Type B pancreatic cell (in vitro differentiated cells): ENCODE results near the gene FBXO7. TPM values are rescaled to one million over a fixed set of nuclear protein-coding genes. Genes with fewer than 3 reads are reported as not detected.

Experiments
- DNase-seq: peaks from one replicate; pipeline ENCODE4 v3.0.0; 2021; ENCODE audit warnings: mixed read lengths; ENCODE audit not compliant: unreplicated experiment; ENCODE audit errors: extremely low spot score
- H3K27ac Mint-ChIP-seq: 2 replicates; pipeline ENCODE4 v1.8.0; 2021; ENCODE audit warnings: mild to moderate bottlenecking, mixed read lengths
- H3K27me3 Mint-ChIP-seq: 2 replicates; pipeline ENCODE4 v1.8.0; 2021; ENCODE audit warnings: mixed read lengths
- H3K36me3 Mint-ChIP-seq: 2 replicates; pipeline ENCODE4 v1.8.0; 2021; ENCODE audit warnings: mixed read lengths
- H3K4me1 Mint-ChIP-seq: one replicate; pipeline ENCODE4 v1.8.0; 2021; ENCODE audit warnings: mixed read lengths; ENCODE audit not compliant: unreplicated experiment
- H3K4me3 Mint-ChIP-seq: 2 replicates; pipeline ENCODE4 v1.8.0; 2021; ENCODE audit warnings: mild to moderate bottlenecking, mixed read lengths
- H3K9me3 Mint-ChIP-seq: 2 replicates; pipeline ENCODE4 v1.8.0; 2021; ENCODE audit warnings: mixed read lengths
- total RNA-seq: library from RNA; stranded (reverse); gene quantifications from 2 replicates; pipeline ENCODE4 v1.2.1, GENCODE V29; 2021; ENCODE audit warnings: low replicate concordance
- TF ChIP-seq, protein P1 (sequence below): fragments of 200-600 bp; sonication (generic); conservative IDR thresholded peaks from 2 replicates; pipeline ENCODE4 v1.5.0; 2021; ENCODE audit warnings: antibody characterized with exemption, mild to moderate bottlenecking

Gene FBXO7
- total RNA-seq, 1 donor from 2014 or later = 96.4 TPM

DNA sequence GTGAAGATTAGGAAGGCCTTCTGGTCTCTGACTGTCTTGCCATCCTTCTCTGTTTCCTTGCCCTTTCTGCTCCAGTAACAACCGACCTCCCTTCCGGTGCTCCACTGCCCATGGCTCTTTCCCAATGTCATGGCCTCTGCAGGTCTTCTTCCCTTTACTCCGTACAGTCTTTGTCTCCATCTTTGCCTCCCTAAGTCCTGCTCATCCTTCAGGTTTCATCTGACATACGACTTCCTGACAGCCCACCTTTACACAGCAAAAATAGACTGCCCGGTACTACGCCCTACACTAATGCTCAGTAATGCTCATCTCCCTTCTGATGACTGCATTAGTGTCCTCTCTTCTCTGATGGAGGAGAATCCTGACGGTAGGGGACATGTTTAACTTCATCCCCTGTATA lies 63.9 kb downstream of the FBXO7 start:
- Mint-ChIP-seq H3K27me3 (no peaks in the 10 kb centered on the region), H3K4me3 (no peak overlapping the region), H3K4me1 (peaks cover 25% of the 10 kb centered on the region), H3K9me3 (no peaks in the 10 kb centered on the region), H3K27ac (peak overlapping the region; percentile 76), H3K36me3 (no peaks in the 10 kb centered on the region)
- TF ChIP-seq, protein P1, sequence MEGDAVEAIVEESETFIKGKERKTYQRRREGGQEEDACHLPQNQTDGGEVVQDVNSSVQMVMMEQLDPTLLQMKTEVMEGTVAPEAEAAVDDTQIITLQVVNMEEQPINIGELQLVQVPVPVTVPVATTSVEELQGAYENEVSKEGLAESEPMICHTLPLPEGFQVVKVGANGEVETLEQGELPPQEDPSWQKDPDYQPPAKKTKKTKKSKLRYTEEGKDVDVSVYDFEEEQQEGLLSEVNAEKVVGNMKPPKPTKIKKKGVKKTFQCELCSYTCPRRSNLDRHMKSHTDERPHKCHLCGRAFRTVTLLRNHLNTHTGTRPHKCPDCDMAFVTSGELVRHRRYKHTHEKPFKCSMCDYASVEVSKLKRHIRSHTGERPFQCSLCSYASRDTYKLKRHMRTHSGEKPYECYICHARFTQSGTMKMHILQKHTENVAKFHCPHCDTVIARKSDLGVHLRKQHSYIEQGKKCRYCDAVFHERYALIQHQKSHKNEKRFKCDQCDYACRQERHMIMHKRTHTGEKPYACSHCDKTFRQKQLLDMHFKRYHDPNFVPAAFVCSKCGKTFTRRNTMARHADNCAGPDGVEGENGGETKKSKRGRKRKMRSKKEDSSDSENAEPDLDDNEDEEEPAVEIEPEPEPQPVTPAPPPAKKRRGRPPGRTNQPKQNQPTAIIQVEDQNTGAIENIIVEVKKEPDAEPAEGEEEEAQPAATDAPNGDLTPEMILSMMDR = no peak
- no peak for DNase-seq

DNA sequence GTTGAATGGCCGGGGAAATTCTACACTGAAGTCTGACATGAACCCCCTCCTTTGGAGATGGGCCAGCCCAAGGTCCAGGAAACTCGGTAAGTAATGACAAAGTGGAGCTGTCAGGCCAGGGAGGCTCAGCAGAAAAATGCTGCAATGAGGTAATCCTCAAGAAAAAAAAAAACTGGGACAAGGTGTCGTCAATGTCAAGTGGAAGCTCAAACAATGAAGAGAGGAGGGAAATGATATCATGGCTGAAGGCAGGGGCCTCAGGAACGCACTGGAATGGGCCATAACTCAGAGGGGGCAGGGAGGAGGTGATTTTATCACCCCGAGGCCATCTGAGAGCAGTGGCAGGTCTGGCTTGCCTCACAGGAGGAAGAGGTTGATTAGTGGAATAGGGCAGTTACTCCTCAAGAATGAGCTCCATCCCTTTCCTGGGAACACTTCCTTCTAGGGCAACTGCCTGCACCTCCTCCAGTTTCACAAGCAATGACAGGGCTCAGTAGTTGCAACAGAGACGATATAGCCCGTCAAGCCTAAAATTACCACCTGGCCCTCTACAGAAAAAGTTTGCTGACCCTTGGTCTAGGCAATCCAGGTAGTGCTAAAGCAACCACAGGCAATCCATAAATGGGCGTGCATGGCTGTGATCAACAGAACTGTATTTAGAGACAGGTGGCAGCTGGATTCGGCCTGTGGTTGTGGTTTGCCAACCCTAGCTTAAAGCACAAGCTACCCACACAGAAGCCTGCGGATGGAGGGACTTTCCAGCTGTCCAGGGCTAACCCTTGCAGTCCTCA lies 65.2 kb downstream of the FBXO7 start:
- TF ChIP-seq, protein P1 = no peak
- no peaks in the 10 kb centered on the region for H3K27me3 Mint-ChIP-seq
- no peaks in the 10 kb centered on the region for H3K36me3 Mint-ChIP-seq
- no peaks in the 10 kb centered on the region for H3K9me3 Mint-ChIP-seq
- DNase-seq = no peak
- H3K27ac Mint-ChIP-seq = peak overlapping the region; percentile 76
- peaks cover 21% of the 10 kb centered on the region for H3K4me1 Mint-ChIP-seq
- peak overlapping the region; percentile 14 for H3K4me3 Mint-ChIP-seq

DNA sequence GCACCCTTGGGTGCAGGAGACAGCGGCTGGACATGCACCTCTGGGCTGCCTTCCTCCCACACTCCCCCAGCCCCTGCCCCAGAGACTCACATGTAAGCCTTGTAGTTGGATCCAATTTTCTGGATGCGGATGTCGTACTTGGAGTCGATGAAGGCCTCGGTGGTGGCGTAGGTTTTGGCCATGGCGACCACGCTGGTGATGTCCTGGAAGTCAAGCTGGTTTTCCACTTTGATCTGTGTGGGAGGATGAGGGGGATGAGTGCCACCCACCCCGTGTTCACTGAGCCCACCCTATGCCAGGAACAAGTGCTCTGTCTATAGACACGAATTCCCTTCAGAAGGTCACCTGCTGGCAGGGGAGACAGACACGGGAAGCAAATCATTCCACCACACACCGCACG lies 66.9 kb downstream of the FBXO7 start:
- TF ChIP-seq, protein P1 = no peak
- H3K27me3 Mint-ChIP-seq = peaks cover 5% of the 10 kb centered on the region
- H3K9me3 Mint-ChIP-seq = no peaks in the 10 kb centered on the region
- H3K4me3 Mint-ChIP-seq = no peak overlapping the region
- no peak for DNase-seq
- no peaks in the 10 kb centered on the region for H3K36me3 Mint-ChIP-seq
- peaks cover 21% of the 10 kb centered on the region for H3K4me1 Mint-ChIP-seq
- no peak overlapping the region for H3K27ac Mint-ChIP-seq

DNA sequence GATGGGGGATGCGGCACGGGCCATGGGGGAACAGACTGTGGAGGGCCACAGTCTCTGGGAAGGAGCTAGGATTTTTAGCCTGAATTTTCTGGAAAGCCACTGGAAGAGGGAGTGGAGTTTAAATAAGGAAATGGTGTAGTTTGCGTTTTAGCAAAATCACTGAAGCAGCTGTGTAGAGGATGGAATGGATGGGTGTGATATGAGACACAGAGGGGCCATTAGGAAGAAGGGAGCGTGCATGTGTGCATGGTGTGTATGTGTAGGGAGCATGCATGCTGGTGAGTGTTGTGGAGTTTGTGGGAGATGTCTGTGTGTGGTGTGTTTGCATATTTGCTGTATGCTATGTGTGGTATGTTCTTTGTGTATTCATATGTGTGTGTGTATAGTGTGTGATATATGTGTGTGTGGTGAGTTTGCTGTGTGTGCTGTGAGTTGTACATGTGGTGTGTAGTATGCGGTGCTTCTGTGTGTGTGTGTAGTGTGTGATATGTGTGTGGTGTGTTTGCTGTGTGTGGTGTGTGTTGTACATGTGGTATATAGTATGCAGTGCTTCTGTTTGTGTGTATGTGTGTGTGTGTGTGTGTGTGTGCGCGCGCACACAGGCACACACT lies 67.6 kb downstream of the FBXO7 start:
- Mint-ChIP-seq H3K36me3 (no peaks in the 10 kb centered on the region), H3K27me3 (peaks cover 12% of the 10 kb centered on the region), H3K9me3 (no peaks in the 10 kb centered on the region), H3K4me1 (peaks cover 21% of the 10 kb centered on the region), H3K27ac (peak overlapping the region; percentile 2), H3K4me3 (no peak overlapping the region)
- TF ChIP-seq, protein P1 = no peak
- DNase-seq = no peak

DNA sequence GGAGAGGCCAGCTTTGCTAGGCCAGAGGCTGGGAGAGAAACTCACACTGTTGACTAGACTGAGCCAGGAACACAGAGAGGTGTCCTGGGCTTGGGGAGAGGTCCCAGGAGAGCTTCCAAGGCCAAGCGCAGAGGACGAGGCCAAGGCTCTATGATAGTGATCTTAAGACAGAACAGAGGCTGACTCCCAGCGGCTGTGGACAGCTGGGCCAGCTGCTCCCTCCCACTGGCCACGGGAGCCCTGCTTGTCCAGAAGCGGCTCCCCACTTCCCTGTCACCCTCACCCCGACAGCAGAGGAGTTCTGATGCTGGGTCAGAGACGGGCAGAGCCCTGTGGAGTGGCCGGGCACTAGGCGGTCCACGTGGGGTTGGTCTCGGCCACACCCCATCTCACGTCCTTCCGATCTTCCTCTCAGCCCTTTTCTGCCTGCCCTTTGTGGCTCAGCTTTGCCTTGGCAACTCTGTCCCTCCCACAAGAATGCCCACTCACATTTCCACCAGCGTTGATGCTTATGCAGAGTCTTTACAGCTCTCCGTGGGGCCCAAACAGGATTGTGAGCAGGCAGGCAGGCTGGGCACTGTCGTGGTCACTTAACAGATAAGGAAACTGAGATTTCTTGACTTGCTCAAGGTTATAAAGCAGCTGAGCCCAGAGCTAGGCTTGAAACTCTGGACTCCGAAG lies 68.2 kb downstream of the FBXO7 start:
- Mint-ChIP-seq H3K27me3 (peaks cover 15% of the 10 kb centered on the region), H3K36me3 (no peaks in the 10 kb centered on the region), H3K27ac (no peak overlapping the region), H3K4me1 (peaks cover 21% of the 10 kb centered on the region), H3K4me3 (no peak overlapping the region), H3K9me3 (no peaks in the 10 kb centered on the region)
- no peak for DNase-seq
- TF ChIP-seq, protein P1 = no peak
